HepG2 (cell line): ENCODE measurements around the gene TMEM129. TPM values are rescaled to one million over a fixed set of nuclear protein-coding genes. Genes with fewer than 3 reads are reported as not detected.
"Not testable (repeated sequence)": the region's sequence is repeated elsewhere in the genome, so short reads cannot be mapped to it uniquely, and the experiment has no call there.

Experiments used
- ATAC-seq: fragments of 200-7000 bp; cut with Tn5 transposase; 3 replicates; pipeline ENCODE4 v1.9.1; 2020; ENCODE audit warnings: mild to moderate bottlenecking, moderate library complexity
- BruUV-seq: library from RNA; stranded (reverse); fragments of 400-500 nt; replicated peaks from 2 replicates; lab custom pipeline; 2021; lab: Mats Ljungman, UMichigan
- CTCF ChIA-PET: fragments of 300-600 bp; formaldehyde crosslinking; extraction: SDS; loops from one replicate; lab custom pipeline; 2021; ENCODE audit warnings: low total read pairs, inconsistent platforms, low intra/inter-chr PET ratio; lab: Yijun Ruan, JAX
- POLR2A ChIA-PET: fragments of 350-600 bp; sonication (Branson Sonifier 250); formaldehyde crosslinking; loops from one replicate; lab custom pipeline; 2020; ENCODE audit warnings: antibody characterized with exemption, inconsistent platforms; lab: Yijun Ruan, JAX
- DNase-seq: peaks from one replicate; pipeline ENCODE4 v3.0.0-alpha.2; 2015; ENCODE audit warnings: low spot score
- FAIRE-seq: peaks from 3 replicates; lab custom pipeline; 2011; peaks lifted over from hg19 to GRCh38; lab: Jason Lieb, UNC
- H2AFZ ChIP-seq: one replicate; pipeline ENCODE4 v1.6.1; 2011; ENCODE audit warnings: low read length, inconsistent platforms
- H3K27ac ChIP-seq: fragments of 300-600 bp; 3 replicates; pipeline ENCODE4 v1.8.0; 2011; ENCODE audit warnings: mixed run types, mild to moderate bottlenecking, mixed read lengths, low read length, inconsistent platforms; ENCODE audit not compliant: insufficient read depth; ENCODE audit errors: extremely low read length
- H3K27me3 ChIP-seq, 2 experiments: fragments of 200-600 bp in 1 of 2; 2 replicates in 1 of 2; 3 replicates in 1 of 2; pipeline versions ENCODE4 v1.6.0 to v1.8.0; 2011; ENCODE audit warnings: low read length in 2 of 2, mild to moderate bottlenecking in 2 of 2, moderate library complexity in 2 of 2, inconsistent platforms in 1 of 2; ENCODE audit not compliant: insufficient read depth in 2 of 2, control insufficient read depth in 1 of 2
- H3K36me3 ChIP-seq, 2 experiments: fragments of 200-600 bp in 1 of 2; replicated peaks in 1 of 2; 2 replicates in 1 of 2; 3 replicates in 1 of 2; pipeline versions ENCODE4 v1.5.1 to v1.8.0; 2011; ENCODE audit warnings: low read length in 2 of 2, inconsistent platforms in 1 of 2; ENCODE audit not compliant: insufficient read depth in 2 of 2, control insufficient read depth in 1 of 2
- H3K4me1 ChIP-seq: 2 replicates; pipeline ENCODE4 v1.5.1; 2012; ENCODE audit warnings: low read length, inconsistent platforms; ENCODE audit not compliant: insufficient read depth
- H3K4me2 ChIP-seq: 2 replicates; pipeline ENCODE4 v1.6.0; 2011; ENCODE audit warnings: low read depth, low read length, inconsistent platforms
- H3K4me3 ChIP-seq, 3 experiments: fragments of 200-600 bp in 1 of 3; sonication (generic), shearing (Covaris generic) in 1 of 3; replicated peaks in 1 of 3; 2 replicates each; pipeline ENCODE4 v1.5.1; 2011 to 2016; ENCODE audit warnings: low read length in 3 of 3, inconsistent platforms in 2 of 3, low read depth in 2 of 3, mild to moderate bottlenecking in 2 of 3, control low read depth in 1 of 3, mixed read lengths in 1 of 3; ENCODE audit not compliant: insufficient read depth in 1 of 3
- H3K79me2 ChIP-seq: one replicate; pipeline ENCODE4 v1.6.1; 2011; ENCODE audit warnings: low read length, inconsistent platforms; ENCODE audit not compliant: insufficient read depth
- H3K9ac ChIP-seq: 2 replicates; pipeline ENCODE4 v1.6.0; 2011; ENCODE audit warnings: mild to moderate bottlenecking, low read depth, low read length, inconsistent platforms; ENCODE audit not compliant: insufficient read depth
- H3K9me3 ChIP-seq: 2 replicates; pipeline ENCODE4 v1.5.1; 2012; ENCODE audit warnings: mild to moderate bottlenecking, low read length
- H4K20me1 ChIP-seq: 2 replicates; pipeline ENCODE4 v1.6.0; 2011; ENCODE audit warnings: inconsistent platforms, mild to moderate bottlenecking, low read length, moderate library complexity; ENCODE audit not compliant: insufficient read depth
- POLR2G ChIP-seq: fragments of 200-400 bp; formaldehyde crosslinking; IDR thresholded peaks from 2 replicates; pipeline ENCODE4 v1.6.1; 2018; ENCODE audit warnings: mild to moderate bottlenecking, low read depth, low read length, moderate library complexity
- RXRB ChIP-seq: IDR thresholded peaks from 2 replicates; pipeline ENCODE4 v1.6.1; 2016; ENCODE audit warnings: borderline replicate concordance, missing genetic modification reagents, missing compliant biosample characterization
- SMAD1 ChIP-seq: sonication (generic); formaldehyde crosslinking; IDR thresholded peaks from 2 replicates; pipeline ENCODE4 v1.4.0; 2020; ENCODE audit warnings: missing genetic modification reagents, low read depth, mild to moderate bottlenecking, borderline replicate concordance
- SMARCE1 ChIP-seq: fragments of 450-650 bp; IDR thresholded peaks from 2 replicates; pipeline ENCODE4 v1.6.1; 2017; ENCODE audit warnings: borderline replicate concordance
- ZMYM3 ChIP-seq: sonication (generic); formaldehyde crosslinking; IDR thresholded peaks from 2 replicates; pipeline ENCODE4 v1.5.1; 2020; ENCODE audit warnings: mild to moderate bottlenecking, missing genetic modification reagents
- WGBS: methylation state at CpG from one replicate; pipeline ENCODE4 v1.1.6; 2017; ENCODE audit warnings: low lambda C conversion rate; 5-methylcytosine and 5-hydroxymethylcytosine counted together
- in situ Hi-C: cut with HindIII; loops from 2 replicates; pipeline ENCODE4 v1.10.0; 2017; ENCODE audit warnings: low pct_unique_long_range_greater_than_20kb; ENCODE audit not compliant: extremely low pct_ligation_motif_present
- intact Hi-C: fragments of 100-400 bp; cut with micrococcal nuclease; formaldehyde crosslinking; loops from one replicate; pipeline ENCODE4 v1.10.0; 2022; ENCODE audit not compliant: unreplicated experiment
- polyA plus RNA-seq, 8 experiments: library from polyadenylated mRNA; depleted of rRNA in 3 of 8; stranded (reverse) in 7 of 8; unstranded in 1 of 8; fragments of >200 nt; fragmentation: Illumina TruSeq in 4 of 8; extraction: Trizol in 4 of 8; gene quantifications; 2 replicates each; pipeline versions ENCODE4 v1.2.1 to v1.2.3, GENCODE V29; 2011 to 2016; ENCODE audit warnings: low read depth in 4 of 8, missing spikeins in 1 of 8, mixed read lengths in 1 of 8; ENCODE audit not compliant: insufficient read depth in 1 of 8
- total RNA-seq, 5 experiments: library from RNA; depleted of rRNA; stranded (reverse); fragments of >200 nt; fragmentation: Illumina TruSeq; extraction: Trizol; gene quantifications; 2 replicates each; pipeline ENCODE4 v1.2.3, GENCODE V29; 2016; ENCODE audit warnings: low read depth in 1 of 5
- TF ChIP-seq, protein P1 (sequence below): sonication (generic); formaldehyde crosslinking; IDR thresholded peaks from 2 replicates; pipeline ENCODE4 v1.5.0; 2020; ENCODE audit warnings: mild to moderate bottlenecking, missing genetic modification reagents

TMEM129 gene
- total and polyA plus RNA-seq, 2 of the 13 experiments (the other 11 are each of a cell fraction or from before 2014, with no cell fraction given), result 19.0 to 25.8 TPM

DNA sequence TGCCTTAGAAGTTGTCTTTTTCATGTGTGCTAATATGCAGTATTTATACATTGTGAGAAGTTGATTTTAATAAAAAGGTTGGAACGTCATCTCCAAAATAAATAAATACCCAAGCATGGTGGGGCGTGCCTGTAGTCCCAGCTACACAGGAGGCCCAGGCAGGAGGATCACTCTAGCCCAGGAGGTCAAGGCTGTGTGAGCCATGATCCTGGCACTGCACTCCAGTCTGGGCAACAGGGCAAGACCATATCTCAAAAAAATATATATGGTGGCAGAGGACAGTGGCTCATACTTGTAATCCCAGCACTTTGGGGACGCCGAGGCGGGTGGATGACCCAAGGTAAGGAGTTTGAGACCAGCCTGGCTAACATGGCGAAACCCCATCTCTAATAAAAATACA lies 15.4 kb downstream of the TMEM129 start:
- H3K9ac ChIP-seq, result no peak overlapping the region
- H4K20me1 ChIP-seq, result peaks cover 6% of the 10 kb centered on the region; the same call in 1 of the 2 replicates
- no TSS peak for BruUV-seq
- H3K79me2 ChIP-seq, result peaks cover 77% of the 10 kb centered on the region
- H3K9me3 ChIP-seq, result no peaks in the 10 kb centered on the region
- DNase-seq (no peak), FAIRE-seq (no peak), ATAC-seq (no peak)
- intact Hi-C loops (no loop called here), in situ Hi-C loops (no loop called here)
- WGBS, result 100% methylated on average over 6 of the region's 6 CpGs
- H3K4me2 ChIP-seq, result no peak overlapping the region
- no peaks in the 10 kb centered on the region for H3K27me3 ChIP-seq
- H3K4me3 ChIP-seq, result no peak overlapping the region
- POLR2A ChIA-PET, result no interaction called here
- TF ChIP-seq, protein P1, sequence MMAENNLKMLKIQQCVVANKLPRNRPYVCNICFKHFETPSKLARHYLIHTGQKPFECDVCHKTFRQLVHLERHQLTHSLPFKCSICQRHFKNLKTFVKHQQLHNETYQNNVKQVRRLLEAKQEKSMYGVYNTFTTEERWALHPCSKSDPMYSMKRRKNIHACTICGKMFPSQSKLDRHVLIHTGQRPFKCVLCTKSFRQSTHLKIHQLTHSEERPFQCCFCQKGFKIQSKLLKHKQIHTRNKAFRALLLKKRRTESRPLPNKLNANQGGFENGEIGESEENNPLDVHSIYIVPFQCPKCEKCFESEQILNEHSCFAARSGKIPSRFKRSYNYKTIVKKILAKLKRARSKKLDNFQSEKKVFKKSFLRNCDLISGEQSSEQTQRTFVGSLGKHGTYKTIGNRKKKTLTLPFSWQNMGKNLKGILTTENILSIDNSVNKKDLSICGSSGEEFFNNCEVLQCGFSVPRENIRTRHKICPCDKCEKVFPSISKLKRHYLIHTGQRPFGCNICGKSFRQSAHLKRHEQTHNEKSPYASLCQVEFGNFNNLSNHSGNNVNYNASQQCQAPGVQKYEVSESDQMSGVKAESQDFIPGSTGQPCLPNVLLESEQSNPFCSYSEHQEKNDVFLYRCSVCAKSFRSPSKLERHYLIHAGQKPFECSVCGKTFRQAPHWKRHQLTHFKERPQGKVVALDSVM (CRISPR knock-in tag), result peak; percentile 55; the same call in 1 of the 2 replicates
- no peak for TF ChIP-seq POLR2G
- CTCF ChIA-PET, result no interaction called here
- H2AFZ ChIP-seq, result no peak overlapping the region
- no peak overlapping the region for H3K27ac ChIP-seq
- peaks cover 44% of the 10 kb centered on the region for H3K4me1 ChIP-seq
- peaks cover 11 to 43% of the 10 kb centered on the region in 2 experiments for H3K36me3 ChIP-seq

DNA sequence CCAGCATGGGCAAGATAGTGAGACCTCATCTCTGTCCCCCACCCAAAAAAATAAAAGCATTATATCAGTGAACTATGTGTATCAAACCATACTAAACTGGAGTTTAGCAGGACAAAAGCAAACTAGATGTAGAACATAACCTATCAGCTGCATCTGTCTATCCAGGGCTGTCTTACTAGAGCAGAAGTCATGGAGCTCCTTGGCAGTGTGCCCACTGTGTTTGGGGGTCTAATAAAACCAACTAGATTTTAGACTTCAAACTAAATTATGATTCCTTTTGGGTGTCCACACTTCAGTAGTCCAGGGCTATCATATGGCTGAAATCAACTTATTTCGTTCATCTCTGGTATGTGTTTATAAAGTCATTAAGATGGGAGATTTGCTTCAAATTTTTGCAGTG lies 17.3 kb downstream of the TMEM129 start:
- DNase-seq, result no peak
- BruUV-seq, result no TSS peak
- CTCF ChIA-PET, result no interaction called here

DNA sequence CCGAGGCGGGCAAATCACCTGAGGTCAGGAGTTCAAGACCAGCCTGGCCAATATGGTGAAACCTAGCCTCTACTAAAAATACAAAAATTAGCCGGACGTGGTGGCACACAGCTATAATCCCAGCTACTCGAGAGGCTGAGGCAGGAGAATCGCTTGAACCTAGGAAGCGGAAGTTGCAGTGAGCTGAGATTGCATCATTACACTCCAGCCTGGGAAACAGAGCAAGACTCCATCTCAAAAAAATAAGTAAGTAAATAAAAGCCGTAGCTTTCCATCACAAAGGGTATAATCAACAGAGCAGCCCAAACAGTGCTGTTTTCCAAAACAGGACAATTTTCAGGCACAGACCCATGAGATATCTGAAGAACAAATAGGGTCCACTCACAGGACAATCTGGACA lies 19.5 kb downstream of the TMEM129 start:
- WGBS, result 96% methylated on average over 8 of the region's 8 CpGs
- H2AFZ ChIP-seq, H3K9ac ChIP-seq, intact Hi-C loops, BruUV-seq, DNase-seq, H3K4me3 ChIP-seq, H3K9me3 ChIP-seq, POLR2A ChIA-PET, ATAC-seq, CTCF ChIA-PET, H3K4me2 ChIP-seq, H3K27ac ChIP-seq, FAIRE-seq, in situ Hi-C loops, H4K20me1 ChIP-seq, H3K27me3 ChIP-seq: not testable (repeated sequence)
- Histone ChIP-seq H3K4me1 (0 out of 2 replicates have a peak, but pooled peaks cover 11% of the 10 kb centered on the region), H3K79me2 (peaks cover 47% of the 10 kb centered on the region), H3K36me3 (peaks cover 28 to 65% of the 10 kb centered on the region in 2 experiments)

More for the DNA sequence above, 17.3 kb downstream of the TMEM129 start:
- peaks cover 5% of the 10 kb centered on the region; the same call in 1 of the 2 replicates for H4K20me1 ChIP-seq
- no peak for ATAC-seq
- peaks cover 18 to 56% of the 10 kb centered on the region in 2 experiments for H3K36me3 ChIP-seq
- POLR2A ChIA-PET, result no interaction called here
- FAIRE-seq, result no peak
- H2AFZ ChIP-seq, result no peak overlapping the region
- no peaks in the 10 kb centered on the region for H3K27me3 ChIP-seq
- H3K4me2 ChIP-seq, result no peak overlapping the region
- WGBS, result 94% methylated on average over 1 of the region's 1 CpG
- no peak overlapping the region for H3K27ac ChIP-seq
- peaks cover 59% of the 10 kb centered on the region for H3K79me2 ChIP-seq
- in situ Hi-C loops (no loop called here), intact Hi-C loops (no loop called here)
- no peak for TF ChIP-seq ZMYM3 (CRISPR knock-in tag)
- no peak for TF ChIP-seq RXRB (CRISPR knock-in tag)
- TF ChIP-seq SMAD1 (CRISPR knock-in tag), result no peak
- TF ChIP-seq SMARCE1, result no peak
- H3K4me3 ChIP-seq, result no peak overlapping the region
- no peak overlapping the region for H3K9ac ChIP-seq
- no peaks in the 10 kb centered on the region for H3K9me3 ChIP-seq
- H3K4me1 ChIP-seq, result peaks cover 25% of the 10 kb centered on the region
